Esophagus muscularis mucosa (tissue), 3 donors: Measurements from ENCODE around the gene SLCO3A1.

ENCODE experiments used
- CTCF ChIP-seq, 3 experiments: fragments of 200-600 bp in 2 of 3; fragments of 450-650 bp in 1 of 3; sonication (generic) in 2 of 3; IDR thresholded peaks; one replicate each; pipeline ENCODE4 v1.5.1; 2017 to 2019; ENCODE audit warnings: antibody characterized with exemption in 3 of 3, mild to moderate bottlenecking in 2 of 3, moderate library complexity in 1 of 3
- POLR2AphosphoS5 ChIP-seq, 2 donors: sonication (generic); formaldehyde crosslinking; IDR thresholded peaks; one replicate each; pipeline ENCODE4 v1.6.1; 2017; ENCODE audit warnings: antibody characterized with exemption in 2 of 2

- TF ChIP-seq POLR2AphosphoS5 (IDR thresholded peaks at IDR 0.05) (no peak), CTCF (IDR thresholded peaks at IDR 0.05) (no peak)
Measured at GRCh38 chr15:91873138-91873536, 19.6 kb downstream of the SLCO3A1 start.
